GM13977 (cell line): ENCODE results near the gene ATP8B4.

ENCODE experiments used
- DNase-seq: peaks from one replicate; pipeline ENCODE4 v3.0.0; 2012; ENCODE audit warnings: low spot score
- in situ Hi-C: fragments of 300-500 bp; cut with MboI; formaldehyde crosslinking; loops from one replicate; pipeline ENCODE4 v1.12.0; 2022; ENCODE audit warnings: low sequenced_read_pairs, low pct_unique_long_range_greater_than_20kb, mixed read lengths, inconsistent platforms; ENCODE audit not compliant: unreplicated experiment
- TF ChIP-seq, protein P1 (sequence below): IDR thresholded peaks from 2 replicates; pipeline ENCODE4 v1.5.1; 2012; ENCODE audit warnings: mild to moderate bottlenecking, control low read depth; ENCODE audit not compliant: insufficient read depth; ENCODE audit errors: extremely low read depth, missing control alignments

ATP8B4 gene

DNA sequence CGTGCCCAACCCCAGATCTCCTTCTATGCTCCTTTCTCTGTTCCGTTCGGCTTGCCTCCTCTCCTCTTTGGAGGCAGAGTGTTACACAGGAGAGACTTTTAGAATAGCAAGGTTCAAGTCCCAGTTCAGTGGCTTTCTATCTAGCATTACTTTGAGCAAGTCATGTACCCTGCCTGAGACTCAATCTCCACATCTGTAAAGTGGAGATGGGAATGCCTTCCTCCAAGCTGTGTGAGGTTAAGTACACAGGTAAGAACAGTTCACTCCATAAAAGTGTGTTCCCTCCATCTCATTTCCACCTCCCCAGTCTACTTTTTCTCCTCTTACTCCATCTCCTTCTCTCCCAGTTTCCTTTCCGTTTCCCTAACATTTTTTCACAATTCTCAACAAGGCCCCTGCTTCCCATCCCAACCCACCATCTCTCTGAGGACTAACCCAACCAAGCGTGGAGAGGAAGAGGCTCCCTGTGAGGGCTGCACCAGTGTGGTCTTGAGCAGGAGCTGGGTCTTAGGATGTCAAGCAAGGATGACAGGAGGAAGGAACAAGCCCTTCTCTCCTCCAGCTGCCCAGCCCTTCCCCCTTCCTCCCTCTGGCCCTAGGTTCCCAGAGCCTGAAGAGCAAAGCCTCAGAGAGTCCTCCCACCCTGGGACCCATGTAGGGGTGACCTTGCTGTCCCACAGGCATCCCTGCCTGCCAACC is 6.4 kb downstream of the ATP8B4 start:
- TF ChIP-seq, protein P1, sequence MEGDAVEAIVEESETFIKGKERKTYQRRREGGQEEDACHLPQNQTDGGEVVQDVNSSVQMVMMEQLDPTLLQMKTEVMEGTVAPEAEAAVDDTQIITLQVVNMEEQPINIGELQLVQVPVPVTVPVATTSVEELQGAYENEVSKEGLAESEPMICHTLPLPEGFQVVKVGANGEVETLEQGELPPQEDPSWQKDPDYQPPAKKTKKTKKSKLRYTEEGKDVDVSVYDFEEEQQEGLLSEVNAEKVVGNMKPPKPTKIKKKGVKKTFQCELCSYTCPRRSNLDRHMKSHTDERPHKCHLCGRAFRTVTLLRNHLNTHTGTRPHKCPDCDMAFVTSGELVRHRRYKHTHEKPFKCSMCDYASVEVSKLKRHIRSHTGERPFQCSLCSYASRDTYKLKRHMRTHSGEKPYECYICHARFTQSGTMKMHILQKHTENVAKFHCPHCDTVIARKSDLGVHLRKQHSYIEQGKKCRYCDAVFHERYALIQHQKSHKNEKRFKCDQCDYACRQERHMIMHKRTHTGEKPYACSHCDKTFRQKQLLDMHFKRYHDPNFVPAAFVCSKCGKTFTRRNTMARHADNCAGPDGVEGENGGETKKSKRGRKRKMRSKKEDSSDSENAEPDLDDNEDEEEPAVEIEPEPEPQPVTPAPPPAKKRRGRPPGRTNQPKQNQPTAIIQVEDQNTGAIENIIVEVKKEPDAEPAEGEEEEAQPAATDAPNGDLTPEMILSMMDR, result no peak
- in situ Hi-C loops, result no loop called here
- no peak for DNase-seq

DNA sequence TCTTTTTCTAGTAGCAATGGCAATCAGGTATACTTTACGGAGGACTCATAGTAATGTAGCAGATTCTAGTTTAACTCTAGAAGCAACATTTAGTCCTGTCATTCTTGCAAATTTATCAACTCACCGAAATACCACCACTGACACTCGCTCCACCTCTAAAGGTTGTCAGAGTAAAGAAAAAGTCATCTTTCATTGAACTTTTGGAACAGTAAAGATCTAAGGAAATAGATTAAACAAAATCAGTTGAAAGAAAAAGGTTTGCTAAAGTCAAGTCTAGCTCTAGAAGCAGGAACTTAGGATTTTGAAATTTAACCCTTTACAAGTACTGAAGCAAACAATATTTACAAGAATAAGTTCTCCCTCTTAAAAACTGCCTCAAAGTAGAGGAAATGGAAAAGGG is 8.7 kb downstream of the ATP8B4 start:
- in situ Hi-C loops, result no loop called here
- DNase-seq, result no peak
- TF ChIP-seq, protein P1, result no peak

DNA sequence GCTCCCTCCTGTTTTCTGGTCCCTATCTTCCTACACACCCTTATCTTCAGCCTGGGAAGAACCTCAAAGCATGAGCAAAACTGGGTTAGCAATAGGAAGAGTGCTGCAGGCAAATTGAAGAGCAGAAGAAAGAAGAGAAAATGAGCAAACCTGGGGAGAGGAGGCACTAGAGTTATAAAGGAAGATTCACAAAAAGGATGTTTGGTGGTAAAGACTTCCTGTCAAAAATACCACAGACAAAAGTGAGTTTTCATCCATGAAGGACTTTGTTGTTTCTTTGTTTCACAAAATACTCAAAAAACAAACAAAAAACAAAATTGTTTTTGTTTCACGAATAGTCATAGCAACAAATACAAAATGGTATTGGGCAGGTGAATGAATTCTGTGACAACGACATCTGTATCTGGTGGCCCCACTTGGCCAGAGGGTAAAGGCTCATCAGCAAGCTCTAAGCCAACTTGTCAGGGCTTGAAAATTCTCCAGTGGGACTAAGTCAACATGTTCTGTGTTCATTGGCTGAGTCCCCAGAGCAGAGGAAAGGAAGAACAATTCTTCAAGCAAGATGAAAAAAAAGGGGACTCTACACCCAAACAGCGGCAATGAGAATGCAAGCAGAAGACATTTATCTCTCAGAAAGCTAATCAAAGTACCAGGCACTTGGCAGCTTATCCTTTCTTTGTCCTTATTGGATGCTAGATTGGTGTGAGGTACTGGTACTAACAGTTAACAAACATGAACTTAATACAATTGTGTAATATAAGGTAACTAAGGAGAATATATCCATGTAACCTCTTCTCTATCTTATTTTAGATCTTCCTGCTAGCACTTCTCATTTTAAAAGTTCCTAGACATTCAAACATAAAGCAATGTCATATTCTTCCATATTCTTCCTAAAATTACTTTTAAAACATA is 9.7 kb downstream of the ATP8B4 start:
- DNase-seq, result no peak
- TF ChIP-seq, protein P1, result no peak
- in situ Hi-C loops, result no loop called here

DNA sequence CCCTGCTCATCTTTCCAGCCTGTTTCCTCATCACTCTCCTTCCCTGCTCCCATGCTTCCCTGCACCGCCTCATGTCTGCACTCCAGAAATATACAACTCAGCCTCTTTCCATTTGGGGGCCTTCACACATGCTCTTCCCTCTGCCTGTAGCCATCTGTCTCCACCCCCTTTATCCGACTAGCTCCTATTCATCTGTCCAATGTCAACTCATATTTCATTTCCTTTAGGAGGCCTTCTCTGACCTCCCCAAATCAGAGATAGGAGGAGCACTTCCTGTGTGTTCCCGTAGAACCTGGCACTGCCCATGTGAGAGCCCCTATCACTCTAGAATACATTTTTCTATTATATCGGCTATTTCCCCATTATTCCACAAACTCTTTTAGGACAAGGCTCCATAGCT is 10.6 kb downstream of the ATP8B4 start:
- in situ Hi-C loops, result no loop called here
- no peak for DNase-seq
- TF ChIP-seq, protein P1, result no peak

DNA sequence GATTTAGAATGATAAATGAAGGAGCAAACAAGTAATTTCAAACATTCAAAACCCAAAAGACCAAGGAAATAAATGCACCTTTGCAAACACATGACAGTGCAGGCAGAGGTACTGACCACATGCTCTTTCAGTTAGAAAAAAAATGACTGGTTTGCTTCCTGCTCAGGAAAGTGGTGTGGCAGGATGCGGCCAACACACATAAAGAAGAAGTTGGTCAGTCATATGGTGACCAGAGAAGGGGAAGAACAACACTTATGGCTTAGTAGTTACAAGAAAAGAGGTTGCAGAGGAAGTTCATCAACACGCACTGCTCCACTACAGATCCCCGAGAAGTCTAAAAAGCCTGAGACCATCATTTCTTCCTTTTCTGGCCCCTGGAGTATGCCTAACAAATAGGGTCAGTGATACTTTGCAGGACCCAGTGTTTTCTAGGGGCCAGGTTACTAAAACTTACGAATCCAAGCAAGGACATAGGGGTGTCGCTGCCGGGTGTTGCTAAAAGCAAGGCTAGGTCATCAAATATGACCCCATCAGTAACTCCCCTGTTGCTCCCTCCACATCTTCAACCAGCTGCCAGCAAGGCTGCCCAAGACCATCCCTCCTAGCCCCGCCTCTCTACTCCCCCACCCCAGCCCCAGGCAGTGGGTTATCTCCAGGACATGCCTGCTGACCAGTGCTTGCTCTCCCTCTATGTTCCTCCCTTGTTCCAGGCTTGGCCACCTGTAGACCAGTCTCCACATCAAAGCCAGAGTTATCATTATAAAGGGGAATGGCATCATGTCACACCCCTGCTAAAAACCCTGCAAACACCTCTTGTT is 11.2 kb downstream of the ATP8B4 start:
- in situ Hi-C loops, result no loop called here
- TF ChIP-seq, protein P1, result no peak
- DNase-seq, result peak; percentile 60

DNA sequence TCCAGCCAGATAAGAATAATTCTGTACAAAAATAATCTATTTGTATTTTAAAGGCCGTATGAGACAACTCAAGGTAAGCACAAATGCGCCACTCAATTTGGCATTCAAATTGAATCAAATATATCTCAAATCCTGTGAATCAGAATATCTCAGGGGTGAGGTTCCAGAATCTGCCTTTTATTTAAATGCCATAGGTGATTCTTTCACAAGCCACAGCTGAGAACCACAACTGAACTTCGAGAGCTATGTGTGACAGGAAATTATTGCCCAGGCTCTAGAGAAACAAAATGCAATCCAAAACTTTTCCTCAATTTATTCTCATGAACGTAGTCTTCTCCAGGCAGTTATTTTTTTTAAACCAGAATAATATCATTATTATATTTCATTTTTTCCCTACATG is 11.9 kb downstream of the ATP8B4 start:
- in situ Hi-C loops, result no loop called here
- no peak for DNase-seq
- TF ChIP-seq, protein P1, result no peak
